Astrocyte of the spinal cord (primary cell): ENCODE results near the gene C6orf15.

Source experiments
- DNase-seq: peaks from one replicate; pipeline ENCODE4 v3.0.0; 2011; ENCODE audit warnings: low read depth, low spot score
- H3K4me3 ChIP-seq: 2 replicates; pipeline ENCODE4 v1.5.1; 2011; ENCODE audit warnings: low read depth, mild to moderate bottlenecking, low read length, moderate library complexity
- CTCF ChIP-seq: IDR thresholded peaks from 2 replicates; pipeline ENCODE4 v1.5.1; 2012; ENCODE audit warnings: low read depth, mild to moderate bottlenecking, low read length, inconsistent platforms
- in situ Hi-C: cut with HindIII; loops from 2 replicates; pipeline ENCODE4 v1.10.0; 2017; ENCODE audit warnings: low sequenced_read_pairs

The C6orf15 gene

DNA sequence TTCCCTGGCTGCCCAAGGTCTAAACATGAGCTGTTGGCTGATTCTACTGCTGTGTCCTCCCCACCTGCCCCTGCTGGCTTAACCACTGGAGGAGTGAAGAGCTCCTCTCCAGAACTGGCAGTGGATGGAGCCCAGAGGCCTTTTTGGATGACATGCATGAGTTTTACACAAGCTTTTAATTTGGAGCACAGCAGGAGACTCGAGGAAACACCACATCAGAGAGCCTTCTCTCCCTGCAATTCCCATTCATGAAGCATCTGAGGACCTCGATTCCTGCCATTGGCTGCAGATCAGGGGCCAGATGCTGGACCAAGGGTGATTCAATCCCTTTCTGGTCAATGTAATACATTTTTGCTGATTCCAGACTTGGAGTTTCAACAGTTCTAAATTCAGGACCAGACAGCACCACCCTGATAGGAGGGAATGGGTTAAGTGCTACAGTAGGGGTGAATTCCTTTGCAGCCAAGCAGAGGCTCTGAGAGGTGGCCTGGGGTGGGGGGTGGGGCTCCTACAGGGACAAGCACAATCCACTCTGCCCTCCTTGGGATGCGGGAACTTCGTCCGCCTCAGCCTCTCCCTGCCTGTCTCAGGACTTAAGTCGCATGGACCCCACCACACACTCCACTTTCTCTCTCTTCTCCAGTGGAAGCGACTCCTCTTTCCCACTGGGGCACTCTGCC, 1.6 kb upstream of the C6orf15 start:
- in situ Hi-C loops: no loop called here
- DNase-seq: peak; percentile 93
- no peak overlapping the region for H3K4me3 ChIP-seq
- no peak for TF ChIP-seq CTCF

DNA sequence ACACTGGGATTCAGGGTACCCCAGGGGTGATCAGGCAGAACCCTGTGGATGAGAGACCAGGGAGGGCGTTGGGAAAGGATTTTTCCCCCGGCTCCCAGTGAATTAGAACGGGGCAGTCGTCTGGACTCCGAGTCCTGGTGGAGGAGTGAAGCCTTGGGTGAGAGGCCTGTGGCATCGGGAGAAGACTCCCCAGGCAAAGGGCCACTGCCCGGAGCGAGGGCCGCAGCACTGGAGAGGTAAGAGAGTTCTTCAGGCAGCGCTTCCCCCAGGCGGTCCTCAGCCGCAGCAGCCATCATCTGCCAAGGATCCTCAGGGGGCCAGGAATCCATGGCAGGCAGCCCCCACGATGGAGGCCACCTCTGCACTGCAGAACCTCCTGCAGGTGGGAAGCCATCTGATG, 663 bp downstream of the C6orf15 start:
- DNase-seq: no peak
- no peak for TF ChIP-seq CTCF
- no peak overlapping the region for H3K4me3 ChIP-seq
- in situ Hi-C loops: no loop called here

- TF ChIP-seq CTCF: no peak
- H3K4me3 ChIP-seq: no peak overlapping the region
- no peak for DNase-seq
- in situ Hi-C loops: no loop called here
Measured at GRCh38 chr6:31110825-31111582, 1.4 kb downstream of the C6orf15 start.

DNA sequence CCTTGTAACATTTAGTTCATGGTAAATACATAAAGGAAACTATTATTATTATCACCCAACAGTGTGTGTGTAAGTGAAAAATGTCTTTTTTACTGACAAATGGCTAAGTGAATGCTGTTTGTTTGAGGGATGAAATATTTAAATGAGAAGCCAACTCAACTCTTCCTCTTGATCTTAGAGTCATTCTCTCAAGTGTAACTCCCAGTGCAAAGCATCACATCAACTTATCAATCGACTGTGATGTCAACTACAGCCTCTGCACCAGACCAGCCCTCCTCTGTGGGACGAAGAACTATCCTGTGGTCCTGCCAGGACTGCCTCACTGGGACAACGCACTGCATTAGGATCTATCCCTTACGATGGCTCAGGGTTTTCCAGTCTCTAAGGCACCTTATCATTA, 5.3 kb downstream of the C6orf15 start:
- in situ Hi-C loops: no loop called here
- no peak overlapping the region for H3K4me3 ChIP-seq
- TF ChIP-seq CTCF: no peak
- DNase-seq: no peak

- in situ Hi-C loops: no loop called here
Measured at GRCh38 chr6:31103136-31103535, 9.2 kb downstream of the C6orf15 start.

DNA sequence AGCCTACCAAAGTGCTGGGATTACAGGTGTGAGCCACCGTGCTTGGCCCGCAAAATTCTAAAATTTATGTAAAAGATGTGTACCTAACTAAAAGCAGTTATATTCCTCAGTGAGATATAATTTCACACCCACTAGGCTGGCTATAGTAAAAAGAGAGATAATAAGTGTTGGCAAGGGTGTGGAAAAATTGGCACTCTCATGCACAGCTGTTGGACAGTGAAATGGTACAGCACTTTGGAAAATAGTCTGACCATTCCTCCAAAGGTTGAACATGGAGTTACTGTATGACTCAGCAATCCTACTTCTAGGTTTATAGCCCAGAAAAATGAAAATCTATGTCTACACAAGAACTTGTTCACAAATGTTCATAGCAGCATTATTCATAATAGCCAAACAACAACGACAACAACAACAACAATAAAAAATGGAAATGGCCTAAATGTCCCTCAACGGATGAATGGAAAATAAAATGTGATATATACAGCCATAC, 13.9 kb downstream of the C6orf15 start:
- DNase-seq: no peak

More at GRCh38 chr6:31103136-31103535, 9.2 kb downstream of the C6orf15 start:
- DNase-seq: no peak
- TF ChIP-seq CTCF: no peak
- no peak overlapping the region for H3K4me3 ChIP-seq

More for the DNA sequence above, 13.9 kb downstream of the C6orf15 start:
- TF ChIP-seq CTCF: no peak
- in situ Hi-C loops: no loop called here
- H3K4me3 ChIP-seq: no peak overlapping the region
